ENCODE results near the gene TEF.

The TEF gene

DNA sequence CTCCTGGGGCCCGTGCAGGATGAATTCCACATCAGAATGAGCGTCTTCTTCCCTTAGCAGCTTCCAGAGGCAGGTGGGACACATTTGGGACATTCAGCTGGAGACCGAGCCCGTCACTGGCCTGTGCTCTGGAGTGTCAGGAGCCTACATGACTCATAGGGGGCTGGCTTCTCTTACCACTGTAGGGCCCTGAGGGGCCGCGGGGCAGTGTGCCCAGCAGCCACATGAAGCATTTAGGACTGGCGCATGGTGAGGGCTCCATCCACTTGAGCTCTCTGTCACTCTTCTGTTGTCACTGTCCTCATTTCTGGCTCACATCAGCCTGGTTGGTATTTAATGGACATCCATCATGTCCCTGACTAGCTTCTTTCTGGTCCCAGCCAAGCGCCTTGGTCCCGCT lies 38.0 kb upstream of the TEF start:
- Histone ChIP-seq H3K27ac (ENCODE audit: low read length) (no peak overlapping the region), H3K36me3 (ENCODE audit: control insufficient read depth, low read depth, low read length) (peaks cover 58% of the 10 kb centered on the region), H3K9me3 (ENCODE audit: control insufficient read depth, low read depth, low read length) (no peaks in the 10 kb centered on the region), H3K4me1 (ENCODE audit: control insufficient read depth, low read depth, low read length) (no peaks in the 10 kb centered on the region), H3K9ac (ENCODE audit: low read length) (no peak overlapping the region), H3K27me3 (ENCODE audit: control insufficient read depth, insufficient read depth, low read length) (no peaks in the 10 kb centered on the region), H3K4me3 (ENCODE audit: low read length) (no peak overlapping the region)

DNA sequence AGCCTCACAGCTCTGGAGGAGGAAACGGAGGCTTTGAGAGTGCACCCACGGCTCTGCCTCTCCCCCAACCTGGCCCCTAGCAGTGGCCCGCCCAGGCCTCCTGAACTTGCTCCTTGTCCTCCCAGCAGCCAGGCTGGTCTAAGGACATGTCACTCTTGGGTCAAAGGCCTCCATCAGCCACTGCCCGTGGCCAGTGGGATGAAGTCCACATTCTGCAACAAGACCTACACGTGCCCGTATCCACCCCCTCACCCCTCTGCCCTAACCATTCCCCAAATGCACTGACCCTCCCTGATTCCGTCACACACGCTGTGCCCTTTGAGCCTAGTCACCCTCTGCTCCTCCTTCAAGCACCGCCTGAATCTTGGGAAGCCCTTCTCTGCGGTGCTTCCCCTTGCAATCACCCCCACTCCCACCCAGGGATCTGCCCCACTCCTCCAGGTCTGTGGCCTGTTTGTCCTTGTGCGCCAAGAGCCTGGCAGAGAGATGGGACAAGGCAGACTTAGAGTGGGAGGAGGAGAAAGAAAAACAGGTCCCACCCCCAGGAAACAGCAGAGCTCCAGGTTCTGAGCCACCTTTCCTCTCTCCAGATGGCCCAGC lies 37.5 kb upstream of the TEF start:
- Histone ChIP-seq H3K4me1 (ENCODE audit: control insufficient read depth, low read depth, low read length) (no peaks in the 10 kb centered on the region), H3K36me3 (ENCODE audit: control insufficient read depth, low read depth, low read length) (peaks cover 61% of the 10 kb centered on the region), H3K27me3 (ENCODE audit: control insufficient read depth, insufficient read depth, low read length) (no peaks in the 10 kb centered on the region)

DNA sequence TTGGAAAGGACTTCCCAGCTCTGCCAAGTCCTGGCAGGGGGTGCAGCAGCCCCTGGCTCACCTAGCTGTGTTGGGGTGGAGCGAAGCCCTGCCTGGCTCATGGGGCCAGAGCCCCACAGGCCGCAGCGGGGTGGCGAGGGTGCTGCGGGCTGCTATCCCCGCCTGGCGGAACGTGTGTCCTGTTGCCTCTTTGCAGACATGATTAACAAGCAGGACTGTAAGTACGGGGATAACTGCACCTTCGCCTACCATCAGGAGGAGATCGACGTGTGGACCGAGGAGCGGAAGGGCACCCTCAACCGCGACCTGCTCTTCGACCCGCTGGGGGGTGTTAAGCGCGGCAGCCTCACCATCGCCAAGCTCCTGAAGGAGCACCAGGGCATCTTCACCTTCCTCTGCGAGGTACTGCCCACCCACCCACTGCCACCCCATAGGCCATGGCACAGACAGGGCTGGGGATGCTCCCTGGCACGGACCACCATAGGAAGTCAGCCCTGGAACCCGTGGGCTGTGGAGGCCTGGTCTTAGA lies 35.9 kb upstream of the TEF start:
- Histone ChIP-seq H3K9me3 (ENCODE audit: control insufficient read depth, low read depth, low read length) (no peaks in the 10 kb centered on the region), H3K9ac (ENCODE audit: low read length) (no peak overlapping the region), H3K27me3 (ENCODE audit: control insufficient read depth, insufficient read depth, low read length) (no peaks in the 10 kb centered on the region), H3K36me3 (ENCODE audit: control insufficient read depth, low read depth, low read length) (peaks cover 72% of the 10 kb centered on the region), H3K4me1 (ENCODE audit: control insufficient read depth, low read depth, low read length) (no peaks in the 10 kb centered on the region), H3K4me3 (ENCODE audit: low read length) (no peak overlapping the region), H3K27ac (ENCODE audit: low read length) (no peak overlapping the region)

More for the DNA sequence above, 37.5 kb upstream of the TEF start:
- H3K27ac ChIP-seq (ENCODE audit: low read length): no peak overlapping the region
- no peak overlapping the region for H3K9ac ChIP-seq (ENCODE audit: low read length)
- H3K9me3 ChIP-seq (ENCODE audit: control insufficient read depth, low read depth, low read length): no peaks in the 10 kb centered on the region
- no peak overlapping the region for H3K4me3 ChIP-seq (ENCODE audit: low read length)

DNA sequence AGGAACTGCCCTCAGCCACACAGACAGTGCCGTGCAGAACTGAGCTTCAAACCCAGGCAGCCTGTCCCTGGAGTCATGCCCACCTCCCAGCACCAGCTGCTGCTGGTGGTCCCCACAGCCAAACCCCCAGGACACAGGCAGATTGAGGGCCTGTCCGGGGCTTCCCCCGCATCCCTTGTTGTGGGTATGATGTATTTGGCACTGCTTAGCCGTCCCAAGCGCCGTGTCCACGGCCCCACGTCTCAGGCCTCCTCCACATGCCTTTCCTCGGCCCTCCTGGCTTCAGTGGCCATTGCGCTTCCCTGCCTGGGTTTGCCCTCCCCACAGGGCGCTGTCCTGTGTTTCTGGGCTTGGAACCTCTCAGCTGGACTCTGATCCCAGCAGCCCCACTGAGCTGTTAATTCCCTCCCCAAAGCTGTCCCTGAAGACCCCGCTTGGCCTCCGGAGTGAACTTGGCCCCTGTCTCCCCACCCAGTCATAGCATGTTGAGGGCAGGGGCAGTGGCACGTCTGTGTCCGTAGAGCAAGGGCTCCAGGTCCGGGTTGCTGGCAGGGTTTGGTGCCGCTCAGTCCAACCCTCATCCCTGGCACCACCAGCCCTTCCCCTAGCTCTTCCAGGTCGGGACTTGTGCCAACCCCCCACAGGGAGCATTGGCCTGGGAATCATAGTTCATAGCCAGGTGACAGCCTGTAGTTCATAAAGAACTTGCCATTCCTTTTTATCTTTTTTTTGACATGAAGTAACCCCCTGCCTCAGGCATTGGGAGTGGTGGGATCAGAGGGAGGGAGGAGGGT lies 34.5 kb upstream of the TEF start:
- Histone ChIP-seq H3K9ac (ENCODE audit: low read length) (no peak overlapping the region), H3K27me3 (ENCODE audit: control insufficient read depth, insufficient read depth, low read length) (no peaks in the 10 kb centered on the region), H3K9me3 (ENCODE audit: control insufficient read depth, low read depth, low read length) (no peaks in the 10 kb centered on the region), H3K27ac (ENCODE audit: low read length) (no peak overlapping the region), H3K36me3 (ENCODE audit: control insufficient read depth, low read depth, low read length) (peaks cover 81% of the 10 kb centered on the region), H3K4me3 (ENCODE audit: low read length) (no peak overlapping the region), H3K4me1 (ENCODE audit: control insufficient read depth, low read depth, low read length) (no peaks in the 10 kb centered on the region)

DNA sequence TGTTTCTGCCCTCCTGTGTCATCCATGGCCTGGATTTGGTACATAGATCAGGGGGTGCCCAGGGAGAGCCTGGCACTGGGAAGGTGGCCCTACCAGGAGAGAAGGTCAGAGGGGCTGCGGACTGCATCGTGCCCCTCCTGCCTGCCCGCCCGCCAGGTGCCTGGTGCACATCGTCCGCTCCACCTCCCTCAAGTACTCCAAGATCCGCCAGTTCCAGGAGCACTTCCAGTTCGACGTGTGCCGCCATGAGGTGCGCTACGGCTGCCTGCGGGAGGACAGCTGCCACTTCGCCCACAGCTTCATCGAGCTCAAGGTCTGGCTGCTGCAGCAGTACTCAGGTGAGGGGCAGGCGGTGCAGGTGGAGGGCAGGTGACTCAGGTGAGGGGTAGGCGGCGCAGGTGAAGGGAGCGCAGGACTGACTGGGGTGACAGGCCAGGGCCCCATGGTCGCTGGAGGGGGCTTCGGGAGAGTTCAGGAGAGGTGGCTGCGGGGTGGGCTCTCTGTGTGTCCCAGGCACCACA lies 32.7 kb upstream of the TEF start:
- no peak overlapping the region for H3K27ac ChIP-seq (ENCODE audit: low read length)
- no peak overlapping the region for H3K9ac ChIP-seq (ENCODE audit: low read length)
- no peaks in the 10 kb centered on the region for H3K4me1 ChIP-seq (ENCODE audit: control insufficient read depth, low read depth, low read length)
- H3K9me3 ChIP-seq (ENCODE audit: control insufficient read depth, low read depth, low read length): no peaks in the 10 kb centered on the region
- H3K36me3 ChIP-seq (ENCODE audit: control insufficient read depth, low read depth, low read length): peaks cover 72% of the 10 kb centered on the region
- H3K4me3 ChIP-seq (ENCODE audit: low read length): no peak overlapping the region
- H3K27me3 ChIP-seq (ENCODE audit: control insufficient read depth, insufficient read depth, low read length): no peaks in the 10 kb centered on the region

DNA sequence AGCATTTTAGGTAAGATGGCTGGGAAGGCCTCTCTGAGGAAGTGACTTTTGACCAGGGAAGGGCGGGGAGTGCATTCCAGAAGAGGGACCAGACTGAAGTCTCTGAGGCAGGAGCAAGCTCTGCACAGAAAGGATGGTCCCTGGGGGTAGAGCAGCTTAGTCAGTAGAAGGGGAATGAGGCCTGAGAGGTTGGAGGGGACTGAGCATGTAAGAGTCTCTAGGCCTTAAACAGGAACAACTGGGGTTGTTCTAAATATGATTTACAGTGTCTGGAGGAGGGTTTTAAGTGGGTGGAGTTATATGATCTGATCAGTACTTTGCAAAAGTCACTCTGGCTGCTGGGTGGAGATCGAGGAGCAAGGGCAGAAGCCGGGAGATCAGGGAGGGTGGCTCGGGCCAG lies 31.7 kb upstream of the TEF start:
- H3K9ac ChIP-seq (ENCODE audit: low read length): no peak overlapping the region
- H3K27me3 ChIP-seq (ENCODE audit: control insufficient read depth, insufficient read depth, low read length): no peaks in the 10 kb centered on the region
- H3K9me3 ChIP-seq (ENCODE audit: control insufficient read depth, low read depth, low read length): no peaks in the 10 kb centered on the region
- H3K27ac ChIP-seq (ENCODE audit: low read length): no peak overlapping the region
- H3K4me1 ChIP-seq (ENCODE audit: control insufficient read depth, low read depth, low read length): no peaks in the 10 kb centered on the region
- no peak overlapping the region for H3K4me3 ChIP-seq (ENCODE audit: low read length)
- H3K36me3 ChIP-seq (ENCODE audit: control insufficient read depth, low read depth, low read length): peaks cover 65% of the 10 kb centered on the region

DNA sequence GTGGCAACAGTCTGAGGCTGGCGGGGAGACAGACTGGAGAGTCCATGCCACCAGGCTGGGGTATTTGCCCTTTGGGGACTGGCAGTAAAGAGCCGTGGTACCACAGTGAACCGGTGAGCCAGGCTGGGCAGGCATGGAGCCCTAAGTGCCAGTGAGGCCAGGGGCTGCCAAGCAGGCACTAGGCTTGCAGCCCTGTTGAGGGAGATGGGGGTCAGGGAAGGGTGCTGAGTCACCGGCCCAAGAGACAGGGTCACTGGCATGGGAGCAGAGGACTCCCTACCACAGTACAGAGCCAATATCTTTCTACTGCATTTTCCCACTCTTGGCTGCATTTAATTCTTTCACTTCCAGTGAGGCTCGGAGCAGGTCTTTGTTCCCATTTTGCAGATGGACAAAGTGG lies 30.7 kb upstream of the TEF start:
- Histone ChIP-seq H3K4me1 (ENCODE audit: control insufficient read depth, low read depth, low read length) (no peaks in the 10 kb centered on the region), H3K27me3 (ENCODE audit: control insufficient read depth, insufficient read depth, low read length) (no peaks in the 10 kb centered on the region), H3K27ac (ENCODE audit: low read length) (no peak overlapping the region), H3K4me3 (ENCODE audit: low read length) (no peak overlapping the region), H3K9me3 (ENCODE audit: control insufficient read depth, low read depth, low read length) (no peaks in the 10 kb centered on the region), H3K9ac (ENCODE audit: low read length) (no peak overlapping the region), H3K36me3 (ENCODE audit: control insufficient read depth, low read depth, low read length) (peaks cover 68% of the 10 kb centered on the region)

DNA sequence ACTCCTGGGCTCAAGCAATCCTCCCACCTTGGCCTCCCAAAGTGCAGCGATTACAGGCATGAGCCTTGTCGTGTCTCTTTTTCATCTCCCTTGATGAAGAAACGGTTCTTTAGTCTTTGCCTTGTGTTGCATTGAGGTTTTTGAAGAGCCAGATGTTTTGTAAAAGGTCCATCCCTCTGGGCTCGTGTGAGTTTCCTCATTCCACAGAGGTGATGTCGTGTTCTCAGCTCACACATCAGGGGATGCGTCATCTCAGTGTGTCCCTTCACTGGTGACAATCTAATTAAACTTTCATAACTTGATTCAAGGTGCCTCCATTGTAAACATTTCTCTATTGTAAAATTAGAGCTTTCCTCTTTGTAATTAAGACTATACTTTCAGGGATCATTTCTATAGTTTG lies 29.7 kb upstream of the TEF start:
- Histone ChIP-seq H3K9ac (ENCODE audit: low read length) (no peak overlapping the region), H3K27me3 (ENCODE audit: control insufficient read depth, insufficient read depth, low read length) (no peaks in the 10 kb centered on the region), H3K9me3 (ENCODE audit: control insufficient read depth, low read depth, low read length) (no peaks in the 10 kb centered on the region), H3K36me3 (ENCODE audit: control insufficient read depth, low read depth, low read length) (peaks cover 65% of the 10 kb centered on the region), H3K4me3 (ENCODE audit: low read length) (no peak overlapping the region), H3K4me1 (ENCODE audit: control insufficient read depth, low read depth, low read length) (no peaks in the 10 kb centered on the region), H3K27ac (ENCODE audit: low read length) (no peak overlapping the region)

DNA sequence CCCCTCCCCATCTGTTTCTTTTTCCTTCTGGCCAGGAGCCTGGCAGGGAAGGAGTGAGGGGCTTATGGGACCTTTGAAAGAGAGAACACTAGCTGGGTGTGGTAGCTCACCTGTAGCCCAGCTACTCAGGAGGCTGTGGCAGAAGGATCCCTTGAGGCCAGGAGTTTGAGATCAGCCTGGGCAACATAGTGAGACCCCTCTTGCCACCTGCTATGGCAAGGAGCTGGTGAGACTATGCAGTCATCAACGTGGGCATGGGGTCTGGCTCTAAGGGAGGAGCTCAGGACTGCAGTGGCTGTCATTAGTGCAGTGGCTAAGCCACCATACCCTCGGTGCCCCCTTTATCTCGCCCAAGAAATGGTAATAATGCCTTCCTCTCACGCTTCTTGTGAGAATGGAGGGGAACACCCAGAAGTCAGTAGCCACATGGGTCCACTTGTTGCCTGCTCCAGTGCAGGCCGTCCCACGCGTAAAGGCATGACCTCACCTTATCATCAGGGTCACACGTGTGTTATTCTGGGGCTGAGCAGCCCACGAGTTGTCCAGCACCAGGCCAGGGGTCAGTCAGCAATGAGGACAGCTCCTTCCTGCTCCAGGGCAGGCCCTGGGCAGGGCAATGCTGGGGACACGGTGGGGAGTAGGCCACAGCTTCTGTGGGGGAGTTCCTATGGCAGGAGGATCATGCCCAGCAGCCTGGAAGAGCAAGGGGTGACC lies 27.7 kb upstream of the TEF start:
- no peak overlapping the region for H3K9ac ChIP-seq (ENCODE audit: low read length)
- H3K27ac ChIP-seq (ENCODE audit: low read length): no peak overlapping the region
- no peaks in the 10 kb centered on the region for H3K9me3 ChIP-seq (ENCODE audit: control insufficient read depth, low read depth, low read length)
- peaks cover 53% of the 10 kb centered on the region for H3K36me3 ChIP-seq (ENCODE audit: control insufficient read depth, low read depth, low read length)
- H3K4me3 ChIP-seq (ENCODE audit: low read length): no peak overlapping the region
- no peaks in the 10 kb centered on the region for H3K27me3 ChIP-seq (ENCODE audit: control insufficient read depth, insufficient read depth, low read length)
- H3K4me1 ChIP-seq (ENCODE audit: control insufficient read depth, low read depth, low read length): no peaks in the 10 kb centered on the region

DNA sequence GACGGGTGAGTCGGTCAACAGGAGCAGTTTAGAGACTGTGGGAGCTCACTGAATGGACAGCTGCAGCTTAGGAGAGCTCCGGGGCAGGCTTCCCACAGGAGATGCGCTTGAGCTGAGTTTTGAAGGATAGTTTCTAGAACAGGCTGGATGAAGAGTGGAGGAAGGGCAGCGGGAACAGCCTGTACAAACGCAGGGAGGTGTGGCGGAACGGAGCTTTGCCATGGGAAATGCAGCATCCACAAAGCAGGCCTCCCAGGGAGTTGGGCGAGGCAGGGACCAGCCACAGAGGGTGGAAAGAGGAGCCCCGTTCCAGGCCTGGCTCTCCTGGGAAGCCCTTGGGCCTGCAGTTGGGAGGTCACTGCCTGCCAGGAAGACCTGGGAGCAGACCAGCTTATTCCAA lies 26.8 kb upstream of the TEF start:
- H3K27me3 ChIP-seq (ENCODE audit: control insufficient read depth, insufficient read depth, low read length): no peaks in the 10 kb centered on the region
- no peaks in the 10 kb centered on the region for H3K9me3 ChIP-seq (ENCODE audit: control insufficient read depth, low read depth, low read length)
- no peak overlapping the region for H3K4me3 ChIP-seq (ENCODE audit: low read length)
- H3K27ac ChIP-seq (ENCODE audit: low read length): no peak overlapping the region
- peaks cover 6% of the 10 kb centered on the region for H3K4me1 ChIP-seq (ENCODE audit: control insufficient read depth, low read depth, low read length)
- H3K9ac ChIP-seq (ENCODE audit: low read length): no peak overlapping the region
- H3K36me3 ChIP-seq (ENCODE audit: control insufficient read depth, low read depth, low read length): peaks cover 43% of the 10 kb centered on the region

DNA sequence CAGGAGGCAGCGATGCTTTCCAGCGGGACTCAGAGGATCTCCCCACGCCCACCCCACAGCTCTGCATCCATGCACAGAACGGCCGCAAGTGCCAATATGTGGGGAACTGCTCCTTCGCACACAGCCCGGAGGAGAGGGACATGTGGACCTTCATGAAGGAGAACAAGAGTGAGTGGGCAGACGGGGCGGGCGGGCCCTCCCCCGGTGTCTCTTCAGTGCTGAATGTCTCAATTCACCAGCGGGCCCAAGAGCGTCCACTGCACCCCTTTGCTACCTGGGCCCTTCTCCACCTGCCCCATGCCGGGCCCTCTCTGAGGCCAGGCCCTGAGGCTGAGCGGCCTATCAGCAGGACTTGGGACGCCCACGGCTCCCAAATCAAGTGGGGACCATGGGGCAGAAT lies 25.8 kb upstream of the TEF start:
- Histone ChIP-seq H3K9me3 (ENCODE audit: control insufficient read depth, low read depth, low read length) (no peaks in the 10 kb centered on the region), H3K9ac (ENCODE audit: low read length) (no peak overlapping the region), H3K27me3 (ENCODE audit: control insufficient read depth, insufficient read depth, low read length) (no peaks in the 10 kb centered on the region), H3K4me3 (ENCODE audit: low read length) (no peak overlapping the region), H3K27ac (ENCODE audit: low read length) (no peak overlapping the region), H3K4me1 (ENCODE audit: control insufficient read depth, low read depth, low read length) (peaks cover 10% of the 10 kb centered on the region), H3K36me3 (ENCODE audit: control insufficient read depth, low read depth, low read length) (peaks cover 34% of the 10 kb centered on the region)

Data from iPS-18a (cell line).